Measurements from ENCODE around the gene CADM1.

The CADM1 gene

DNA sequence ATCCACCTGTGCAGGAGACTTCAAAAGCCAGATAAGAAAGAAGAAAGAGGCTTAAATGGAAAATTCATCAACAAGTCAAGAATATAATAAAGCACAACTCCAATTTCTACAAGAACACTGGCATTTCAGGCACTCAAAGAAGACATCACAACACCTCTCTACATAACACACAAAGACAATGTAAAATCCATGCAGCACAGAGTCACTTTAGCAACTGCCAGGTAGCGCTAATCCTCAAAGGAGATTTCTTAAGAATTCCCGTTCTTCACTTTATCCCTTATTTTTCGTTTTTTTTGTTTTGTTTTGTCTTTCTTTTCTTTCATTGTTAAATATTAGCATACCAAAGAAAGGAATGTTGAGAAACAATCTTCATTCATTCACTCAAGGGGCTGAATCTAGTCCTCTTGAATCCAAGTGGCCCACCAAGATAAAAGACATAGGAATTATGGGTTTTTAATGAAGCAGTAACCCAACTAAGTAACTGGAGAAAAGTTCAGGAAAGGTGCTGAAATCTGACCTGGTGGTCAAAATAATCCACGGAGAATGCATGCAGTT lies 95.0 kb downstream of the CADM1 start:
- H3K4me3 ChIP-seq (ENCODE audit: low read depth, low read length) = no peak overlapping the region

DNA sequence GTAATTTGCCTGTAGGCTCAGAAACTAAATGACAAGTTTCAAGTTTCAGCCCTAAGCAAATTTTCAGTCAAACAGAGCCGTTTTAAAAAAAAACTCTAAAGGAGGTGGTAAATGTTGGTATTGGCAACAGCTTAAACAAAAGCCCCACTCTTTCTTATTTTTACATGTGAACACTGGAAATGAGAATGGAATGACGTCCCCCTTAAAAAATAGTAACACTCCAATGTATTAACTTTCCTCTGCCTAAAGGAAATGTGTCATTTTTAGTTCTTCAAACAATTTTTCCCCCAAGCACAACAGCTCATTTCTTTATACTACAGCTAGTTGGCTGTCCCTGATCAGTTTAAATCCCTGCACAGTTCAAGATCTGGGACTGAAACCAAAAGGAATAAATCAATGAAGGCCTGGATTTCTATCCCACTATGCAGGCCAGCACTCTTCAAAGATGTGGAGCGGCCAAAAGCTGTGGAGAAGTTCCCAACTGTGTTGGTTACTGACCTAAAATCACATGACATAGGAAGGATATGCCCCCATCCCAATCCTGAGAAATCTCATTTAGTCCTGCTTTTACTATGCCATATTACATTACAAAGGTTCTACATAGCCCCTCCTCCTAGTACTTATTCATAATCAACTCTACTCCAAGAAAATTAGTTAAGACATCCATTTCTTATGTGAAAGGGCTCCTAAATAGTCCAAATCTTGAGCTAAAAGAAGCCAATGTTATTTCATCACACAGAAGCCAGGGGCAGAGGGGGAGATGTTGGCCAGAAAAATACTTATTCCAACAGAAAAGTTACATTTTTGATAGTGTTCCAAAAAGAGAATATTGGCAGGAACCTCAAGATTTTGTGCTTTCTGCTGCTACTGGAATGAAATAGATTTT lies 95.9 kb downstream of the CADM1 start:
- H3K4me3 ChIP-seq (ENCODE audit: low read depth, low read length) = no peak overlapping the region

DNA sequence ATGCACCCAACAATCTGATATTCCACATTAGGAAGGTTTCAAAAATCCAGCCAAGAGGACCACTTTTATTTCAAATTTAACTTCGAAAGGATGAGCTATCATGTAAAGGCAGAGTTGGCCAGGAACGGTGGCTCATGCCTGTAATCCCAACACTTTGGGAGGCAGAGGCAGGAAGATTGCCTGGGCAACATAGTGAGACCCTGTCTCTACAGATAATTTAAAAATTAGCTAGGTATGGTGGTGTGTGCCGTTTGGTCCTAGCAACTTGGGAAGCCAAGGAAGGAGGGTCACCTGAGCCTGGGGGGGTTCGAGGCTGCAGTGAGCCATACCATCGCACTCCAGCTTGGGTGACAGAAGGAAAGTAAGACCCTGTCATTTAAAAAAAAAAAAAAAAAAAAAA lies 96.7 kb downstream of the CADM1 start:
- H3K4me3 ChIP-seq (ENCODE audit: low read depth, low read length) = no peak overlapping the region

DNA sequence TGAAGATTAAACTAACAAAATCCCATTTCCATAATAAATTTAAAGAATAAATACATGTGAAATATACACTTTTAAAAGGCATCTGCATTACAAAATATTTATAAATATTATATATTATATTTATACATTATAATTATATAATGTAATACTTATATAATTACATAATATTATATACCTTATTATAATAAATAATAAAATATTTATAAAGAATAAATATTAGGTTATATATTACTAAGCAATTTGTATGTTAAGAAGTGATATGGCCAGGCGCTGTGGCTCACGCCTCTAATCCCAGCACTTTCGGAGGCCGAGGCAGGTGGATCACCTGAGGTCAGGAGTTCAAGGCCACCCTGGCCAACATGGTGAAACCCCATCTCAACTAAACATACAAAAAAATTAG lies 97.8 kb downstream of the CADM1 start:
- no peak overlapping the region for H3K4me3 ChIP-seq (ENCODE audit: low read depth, low read length)

DNA sequence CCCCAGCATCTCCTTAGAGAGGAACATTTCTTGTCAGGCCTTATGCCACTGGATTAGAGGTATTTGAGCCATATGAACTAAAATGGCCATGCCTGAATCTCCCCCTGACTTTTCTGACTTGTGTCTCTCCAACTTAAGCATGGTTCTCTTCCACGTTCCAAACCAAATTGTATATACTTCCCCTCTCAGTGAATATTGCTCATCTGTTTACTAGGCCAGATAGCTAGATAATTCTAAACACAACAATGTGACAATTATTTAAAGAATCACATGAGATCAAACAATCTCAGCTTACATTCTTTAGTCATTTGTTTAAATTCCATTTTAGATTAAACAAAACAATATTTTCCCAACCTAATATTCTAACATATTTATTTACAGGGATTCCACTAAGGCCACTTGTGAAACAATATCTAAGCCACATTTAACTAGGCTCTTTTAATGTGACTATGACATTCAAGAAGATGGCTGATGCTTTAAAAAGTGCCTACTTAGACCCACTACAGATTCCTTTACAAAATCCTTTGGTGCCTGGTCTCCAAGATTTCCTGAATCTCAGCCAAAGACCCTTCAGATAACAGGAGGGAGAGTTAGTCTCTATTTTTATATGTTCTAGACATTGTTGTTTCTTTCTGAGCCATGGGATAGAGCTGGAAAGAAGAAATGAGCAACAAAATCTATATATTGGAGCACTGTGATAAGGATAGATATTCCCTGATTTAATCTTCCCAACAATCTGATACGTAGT lies 105.7 kb downstream of the CADM1 start:
- H3K4me3 ChIP-seq (ENCODE audit: low read depth, low read length) = no peak overlapping the region

DNA sequence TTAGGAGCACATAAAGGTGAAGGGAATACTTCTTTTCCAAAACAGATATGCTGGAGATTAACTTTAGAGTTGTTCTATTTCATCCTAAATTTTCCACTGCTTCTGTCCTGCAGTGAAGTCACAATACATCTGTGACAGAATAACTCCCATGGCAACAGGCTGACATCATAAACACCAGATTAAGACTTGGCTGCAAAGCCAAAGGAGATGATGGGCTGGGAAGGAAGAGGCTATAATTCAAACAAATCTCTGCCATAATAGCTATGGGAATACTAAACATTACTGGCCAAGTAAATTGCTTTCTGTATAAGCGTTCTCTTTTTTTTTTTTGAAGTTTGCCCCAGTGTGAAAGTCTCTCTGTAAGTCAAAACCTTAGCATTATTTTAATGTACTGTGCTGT lies 107.7 kb downstream of the CADM1 start:
- no peak overlapping the region for H3K4me3 ChIP-seq (ENCODE audit: low read depth, low read length)

DNA sequence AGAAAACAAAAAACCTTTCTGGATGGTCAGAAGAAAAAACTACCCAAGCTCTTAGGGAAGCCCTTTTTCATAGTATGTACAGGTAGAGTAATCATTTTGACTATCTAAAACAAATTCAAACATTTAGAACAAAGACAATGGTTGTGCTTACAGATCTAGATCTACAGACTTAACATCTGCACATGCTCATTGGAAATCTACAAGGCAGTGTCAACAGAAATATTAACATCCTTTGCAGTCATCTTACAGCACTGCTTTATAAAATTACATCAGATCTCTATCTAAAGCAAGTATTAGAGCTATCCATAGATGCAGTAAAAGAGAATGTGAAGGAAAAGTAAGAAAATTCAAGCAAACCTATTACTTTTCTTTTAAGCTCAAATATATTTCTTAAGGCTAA lies 110.3 kb downstream of the CADM1 start:
- no peak overlapping the region for H3K4me3 ChIP-seq (ENCODE audit: low read depth, low read length)

DNA sequence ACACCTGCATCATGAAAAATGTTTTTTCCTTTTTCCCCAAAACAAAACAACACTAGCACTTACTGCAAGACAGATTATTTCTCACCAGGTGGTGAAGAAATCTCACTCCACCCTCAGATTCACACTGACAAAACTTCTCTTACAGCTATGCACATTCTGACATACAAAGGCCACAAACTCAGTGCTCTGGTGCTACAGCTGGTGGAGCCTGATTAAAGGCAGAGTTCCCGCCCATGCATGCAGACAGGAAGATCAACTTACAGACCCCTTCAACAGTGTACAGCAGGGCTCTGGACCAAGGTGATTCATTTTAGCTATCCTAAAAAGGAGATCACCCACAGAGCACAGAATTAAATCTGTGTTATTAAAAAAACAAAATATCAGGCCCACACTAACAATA lies 112.6 kb downstream of the CADM1 start:
- H3K4me3 ChIP-seq (ENCODE audit: low read depth, low read length) = no peak overlapping the region

DNA sequence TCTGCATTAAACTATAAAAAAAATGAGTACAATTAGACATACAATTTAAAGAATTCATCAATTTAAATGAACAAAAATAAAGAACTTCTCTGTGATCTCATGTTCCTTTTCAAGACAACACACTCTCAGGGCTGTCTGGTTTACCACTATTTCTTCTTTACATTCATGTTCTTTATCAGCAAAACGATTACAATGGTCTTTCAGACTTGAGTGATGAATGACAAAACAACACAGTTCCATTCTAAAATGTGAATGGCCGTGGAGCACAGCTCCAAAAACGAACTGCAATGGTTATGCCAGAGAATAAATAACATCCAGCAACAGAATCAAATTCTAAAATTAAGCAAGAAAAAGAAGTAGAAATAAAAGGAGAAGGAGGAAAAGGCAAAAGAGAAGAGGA lies 113.1 kb downstream of the CADM1 start:
- H3K4me3 ChIP-seq (ENCODE audit: low read depth, low read length) = no peak overlapping the region

DNA sequence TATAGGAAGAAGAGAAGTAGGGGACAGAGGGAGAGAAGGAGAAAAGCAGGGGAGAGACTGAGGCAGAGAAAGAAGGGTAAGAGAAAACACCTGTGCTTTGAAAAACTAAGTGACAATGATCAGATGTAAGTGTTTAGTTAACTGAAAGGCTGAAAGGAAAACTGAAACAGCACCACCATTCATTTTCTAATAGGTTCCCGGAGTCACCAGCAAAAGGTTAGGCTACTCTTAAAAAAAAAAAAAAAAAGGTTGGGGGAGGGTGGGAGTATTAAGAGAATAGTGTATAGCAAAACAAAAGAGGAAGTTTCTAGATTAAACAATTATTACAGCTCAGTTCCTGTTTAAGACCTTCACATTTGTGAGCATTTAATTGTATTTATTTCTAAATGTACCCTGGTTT lies 113.8 kb downstream of the CADM1 start:
- H3K4me3 ChIP-seq (ENCODE audit: low read depth, low read length) = no peak overlapping the region

DNA sequence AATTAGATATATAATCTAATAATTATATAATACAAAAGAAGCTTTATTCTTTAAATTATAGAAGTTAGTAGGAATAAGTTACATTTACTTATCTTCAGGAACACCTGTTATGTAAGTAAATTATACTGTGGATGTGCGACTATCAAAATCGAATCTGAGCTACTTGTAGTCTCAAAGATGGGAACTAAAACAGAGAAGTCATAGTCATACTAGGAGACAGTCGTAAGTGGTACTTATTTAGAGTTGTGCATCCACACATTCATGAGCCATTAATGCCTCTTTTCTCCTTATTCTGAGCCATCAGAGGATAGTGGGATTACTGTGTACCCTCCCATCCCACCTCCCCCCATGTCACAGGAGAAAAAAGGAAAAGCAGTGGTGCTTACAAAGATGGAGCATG lies 114.4 kb downstream of the CADM1 start:
- no peak overlapping the region for H3K4me3 ChIP-seq (ENCODE audit: low read depth, low read length)

DNA sequence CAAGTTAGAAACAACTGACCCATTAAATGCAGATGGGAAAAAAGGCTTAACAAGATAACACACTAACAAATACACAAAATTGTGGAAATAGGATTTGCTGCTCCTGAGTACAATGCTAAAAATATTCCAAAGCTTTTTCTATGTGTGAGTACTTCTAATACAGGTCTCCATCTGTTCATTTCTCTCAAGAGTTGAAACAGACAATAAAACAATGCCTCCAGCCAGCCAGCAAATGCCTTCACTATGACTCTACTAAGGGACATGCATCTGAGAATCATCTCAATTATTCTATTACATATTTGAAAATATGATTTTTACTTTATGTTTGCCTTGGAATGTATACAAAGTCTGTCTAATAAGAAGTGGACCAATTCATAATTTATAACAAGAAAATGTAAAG lies 119.0 kb downstream of the CADM1 start:
- no peak overlapping the region for H3K4me3 ChIP-seq (ENCODE audit: low read depth, low read length)

DNA sequence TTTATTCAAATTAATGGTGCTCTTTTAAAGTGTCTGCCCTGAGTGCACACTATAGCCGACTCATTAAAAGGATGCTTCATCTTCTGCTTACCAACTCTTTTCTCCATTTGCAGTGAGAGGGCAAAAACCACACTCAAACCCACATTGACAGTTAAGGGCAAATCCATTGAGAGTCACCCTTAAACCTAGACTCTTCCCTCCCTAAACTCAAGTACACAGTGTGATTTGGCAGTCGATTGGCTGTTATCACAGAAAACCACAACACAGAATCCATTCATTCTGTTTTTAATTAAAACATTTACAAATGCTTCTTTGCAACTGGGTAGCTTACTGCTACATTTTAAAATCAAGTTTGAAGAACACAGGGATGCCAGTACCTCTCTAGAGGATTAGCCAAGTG lies 120.0 kb downstream of the CADM1 start:
- H3K4me3 ChIP-seq (ENCODE audit: low read depth, low read length) = no peak overlapping the region

DNA sequence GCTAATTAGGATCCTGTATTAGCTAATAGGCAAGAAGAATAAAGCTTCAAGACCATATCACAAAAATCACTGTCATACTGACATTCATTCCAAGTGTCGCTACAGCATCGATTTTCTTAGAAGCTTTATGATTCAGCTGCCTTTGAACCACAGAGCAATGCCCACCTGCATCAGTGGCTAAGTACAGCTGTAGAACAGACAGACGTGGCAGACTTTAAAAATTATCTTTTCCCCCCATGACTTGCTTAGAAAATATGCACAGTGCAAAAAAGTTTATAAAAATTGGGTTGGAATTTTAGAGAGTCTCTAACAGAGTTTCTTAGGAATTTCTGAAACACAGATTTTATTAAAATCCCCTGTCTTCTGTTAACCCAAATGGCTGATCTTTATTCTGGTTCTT lies 120.8 kb downstream of the CADM1 start:
- H3K4me3 ChIP-seq (ENCODE audit: low read depth, low read length) = no peak overlapping the region

DNA sequence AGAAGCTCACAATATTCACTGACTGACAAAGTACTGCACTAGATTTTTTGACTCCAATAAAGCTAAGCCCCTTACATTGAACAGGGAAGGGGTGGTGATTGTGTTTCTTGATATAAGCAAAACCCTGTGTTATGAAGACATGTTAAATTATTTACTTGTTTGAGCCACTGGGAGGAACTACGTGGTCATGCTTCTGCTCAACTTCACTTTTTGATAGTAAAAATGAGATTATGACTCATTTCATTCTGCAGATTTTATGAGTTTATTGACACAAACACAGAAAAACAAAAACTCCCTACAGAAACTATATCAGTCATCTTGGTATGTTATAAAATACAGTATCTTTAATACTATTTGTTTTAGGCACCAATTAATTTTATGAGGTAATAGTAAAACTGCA lies 124.7 kb downstream of the CADM1 start:
- H3K4me3 ChIP-seq (ENCODE audit: low read depth, low read length) = no peak overlapping the region

DNA sequence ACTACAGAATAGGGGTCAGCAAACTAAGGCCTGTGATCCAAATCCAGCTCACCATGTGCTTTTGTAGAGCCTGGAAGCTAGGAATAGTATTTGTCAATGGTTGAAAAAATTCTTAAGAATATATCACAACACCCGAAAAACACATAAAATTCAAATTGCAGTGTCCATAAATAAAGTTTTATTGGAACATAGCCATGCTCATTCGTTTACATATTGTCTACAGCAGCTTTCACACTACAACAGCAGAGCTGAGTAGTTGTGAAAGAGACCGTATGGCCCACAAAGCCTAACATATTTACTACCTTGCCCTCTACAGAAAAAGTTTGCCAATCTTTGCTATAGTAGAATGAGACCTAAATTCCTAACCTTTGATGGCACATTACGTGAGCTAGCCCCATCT lies 125.7 kb downstream of the CADM1 start:
- H3K4me3 ChIP-seq (ENCODE audit: low read depth, low read length) = no peak overlapping the region

DNA sequence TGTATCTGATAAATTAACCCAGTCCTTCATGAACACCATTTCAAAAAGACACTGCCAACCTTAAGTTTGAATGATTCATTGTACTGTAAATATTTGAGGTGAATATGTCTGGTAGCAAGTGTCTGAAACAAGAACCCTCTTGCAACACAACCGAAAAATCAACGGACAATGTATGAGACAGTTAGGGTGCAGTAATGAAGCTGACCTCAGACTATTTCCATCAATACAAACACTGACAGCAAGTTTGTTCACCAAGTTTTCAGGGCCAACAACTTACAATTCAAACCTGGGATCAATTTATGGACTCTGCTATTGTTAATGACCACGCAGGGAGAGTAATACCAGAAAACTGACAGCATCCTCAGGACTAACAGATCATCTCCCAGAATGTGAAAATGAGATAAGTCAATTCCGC lies 126.3 kb downstream of the CADM1 start:
- H3K4me3 ChIP-seq (ENCODE audit: low read depth, low read length) = no peak overlapping the region

DNA sequence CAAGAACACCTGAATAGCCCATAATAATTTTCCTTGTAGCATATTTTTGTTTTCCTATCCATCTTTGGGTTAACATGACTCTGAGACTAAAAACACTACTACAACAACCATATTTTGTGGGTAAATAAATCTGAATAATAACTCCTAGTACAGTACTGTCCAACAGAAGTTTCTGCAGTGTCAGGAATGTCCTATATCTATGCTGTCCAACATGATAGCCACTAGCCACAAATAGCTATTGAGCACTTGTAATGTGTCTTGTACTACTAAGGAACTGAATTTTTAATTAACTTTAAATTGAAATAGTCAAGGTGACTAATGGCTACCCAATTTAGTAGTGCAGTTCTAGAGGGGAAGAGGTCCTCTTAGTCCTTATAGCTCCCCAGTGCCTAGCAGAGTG lies 135.6 kb downstream of the CADM1 start:
- no peak overlapping the region for H3K4me3 ChIP-seq (ENCODE audit: low read depth, low read length)

DNA sequence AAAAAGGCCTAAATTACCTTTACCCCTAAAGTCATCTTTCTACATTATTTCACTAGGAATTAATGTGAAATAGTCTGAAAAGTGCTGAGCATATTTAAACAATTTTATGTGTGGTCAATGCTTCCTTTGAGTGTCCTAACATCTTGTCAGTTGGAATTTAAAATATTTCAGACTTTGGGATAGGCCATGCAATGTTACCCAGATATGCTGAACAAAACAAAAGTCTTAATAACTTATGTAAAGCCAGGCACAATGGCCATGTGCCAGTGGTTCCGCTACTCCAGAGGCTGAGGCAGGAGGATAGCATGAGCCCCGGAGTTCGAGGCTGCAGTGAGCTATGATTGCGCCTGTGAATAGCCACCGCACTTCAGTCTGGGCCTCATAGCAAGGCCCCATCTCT lies 137.4 kb downstream of the CADM1 start:
- no peak overlapping the region for H3K4me3 ChIP-seq (ENCODE audit: low read depth, low read length)

DNA sequence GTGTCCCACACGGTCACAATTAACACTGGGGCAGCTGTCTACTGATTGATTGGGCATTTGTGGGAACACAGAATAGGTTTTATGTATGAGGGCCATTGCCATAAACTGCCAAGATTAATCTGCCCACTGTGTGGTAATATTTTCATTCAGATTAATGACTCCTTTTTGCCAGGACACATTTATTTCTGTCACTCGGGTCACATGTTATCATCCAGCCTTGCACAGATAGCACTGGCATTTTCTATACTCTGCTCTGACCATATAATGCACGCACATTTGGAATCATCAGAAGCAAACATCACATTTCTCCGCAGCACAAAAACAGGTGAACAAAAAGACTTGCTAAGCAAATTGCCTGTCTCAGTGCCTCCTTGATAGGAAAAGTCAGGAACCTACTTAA lies 138.3 kb downstream of the CADM1 start:
- no peak overlapping the region for H3K4me3 ChIP-seq (ENCODE audit: low read depth, low read length)

DNA sequence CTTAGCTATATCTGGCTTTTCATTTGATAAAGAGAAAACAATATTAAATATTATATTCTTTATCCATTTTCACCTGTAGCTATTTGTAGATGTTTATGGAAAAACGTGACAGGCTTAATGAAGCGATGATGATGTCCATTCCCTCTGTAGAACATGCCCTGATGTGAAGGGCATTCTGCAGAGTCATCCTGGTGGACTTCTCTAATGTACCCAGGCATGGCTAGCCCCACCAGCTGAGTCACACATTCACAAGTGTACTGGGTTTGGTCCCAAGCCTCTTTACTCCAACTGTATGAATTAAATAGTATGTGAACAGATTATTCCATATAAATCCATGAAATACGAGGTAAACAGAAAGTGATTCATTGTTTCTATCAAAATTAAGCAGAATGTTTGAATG lies 139.3 kb downstream of the CADM1 start:
- no peak overlapping the region for H3K4me3 ChIP-seq (ENCODE audit: low read depth, low read length)

DNA sequence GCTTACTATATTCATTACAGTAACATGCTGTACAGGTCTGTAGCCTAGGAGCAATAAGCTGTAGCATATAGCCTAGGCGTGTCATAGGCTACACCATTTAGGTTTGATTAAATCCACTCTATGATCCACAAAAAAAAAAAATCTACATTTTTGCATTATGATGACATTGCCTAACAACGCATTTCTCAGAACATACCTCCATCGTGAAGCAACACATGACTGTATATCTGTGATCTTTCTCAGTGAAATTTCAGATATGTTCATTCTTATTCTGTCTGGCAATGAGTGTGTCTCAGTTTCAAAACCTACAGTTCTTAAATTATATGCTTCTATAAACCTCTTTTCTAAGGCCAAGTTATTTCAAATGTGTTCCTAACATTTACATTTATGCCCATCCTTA lies 140.3 kb downstream of the CADM1 start:
- no peak overlapping the region for H3K4me3 ChIP-seq (ENCODE audit: low read depth, low read length)
